Caco-2 (cell line): ENCODE measurements around the gene CDK19. TPM values are rescaled to one million over a fixed set of nuclear protein-coding genes. Genes with fewer than 3 reads are reported as not detected.

Experiments used
- Bru-seq: library from RNA; stranded (reverse); fragments of 400-500 nt; gene quantifications from one replicate; lab custom pipeline; 2021; lab: Mats Ljungman, UMichigan
- BruChase-seq, 2 experiments: library from RNA; stranded (reverse); fragments of 400-500 nt; gene quantifications; one replicate each; lab custom pipeline; 2021; lab: Mats Ljungman, UMichigan
- BruUV-seq: library from RNA; stranded (reverse); fragments of 400-500 nt; replicated peaks from 2 replicates; lab custom pipeline; 2021; lab: Mats Ljungman, UMichigan
- CTCF ChIA-PET: fragments of 300-600 bp; sonication (Branson Sonifier 250); formaldehyde crosslinking; loops from one replicate; lab custom pipeline; 2022; ENCODE audit warnings: antibody characterized with exemption; lab: Charles Lee
- POLR2A ChIA-PET: fragments of 300-600 bp; sonication (Branson Sonifier 250); formaldehyde crosslinking; loops from one replicate; lab custom pipeline; 2022; ENCODE audit warnings: antibody characterized with exemption; lab: Charles Lee
- DNase-seq, 2 experiments: peaks; one replicate each; pipeline versions ENCODE4 v3.0.0 to v3.0.0-alpha.2; 2020 to 2022
- H3K27me3 ChIP-seq: replicated peaks from 2 replicates; pipeline ENCODE4 v1.6.0; 2011; ENCODE audit warnings: low read length; ENCODE audit not compliant: control insufficient read depth, insufficient read depth
- H3K36me3 ChIP-seq: 2 replicates; pipeline ENCODE4 v1.5.1; 2011; ENCODE audit warnings: low read length; ENCODE audit not compliant: control insufficient read depth, insufficient read depth
- H3K4me1 ChIP-seq: fragments of 250-450 bp; sonication (Bioruptor Pico); 2 replicates; pipeline ENCODE4 v1.5.1; 2020; ENCODE audit warnings: mild to moderate bottlenecking
- H3K4me3 ChIP-seq: 2 replicates; pipeline ENCODE4 v1.5.1; 2011; ENCODE audit warnings: low read depth, mild to moderate bottlenecking, control low read depth, low read length
- H3K9me3 ChIP-seq: fragments of 250-450 bp; sonication (Bioruptor Pico); 2 replicates; pipeline ENCODE4 v1.5.1; 2020; ENCODE audit warnings: mild to moderate bottlenecking, moderate library complexity
- H3K27ac Mint-ChIP-seq: one replicate; pipeline ENCODE4 v1.8.0; 2022; ENCODE audit warnings: mixed read lengths; ENCODE audit not compliant: unreplicated experiment
- H3K27me3 Mint-ChIP-seq: one replicate; pipeline ENCODE4 v1.8.0; 2022; ENCODE audit warnings: mixed read lengths; ENCODE audit not compliant: insufficient read depth, unreplicated experiment
- H3K36me3 Mint-ChIP-seq: one replicate; pipeline ENCODE4 v1.8.0; 2022; ENCODE audit warnings: mild to moderate bottlenecking, mixed read lengths; ENCODE audit not compliant: insufficient read depth, unreplicated experiment
- H3K4me1 Mint-ChIP-seq: one replicate; pipeline ENCODE4 v1.8.0; 2022; ENCODE audit warnings: low read depth, mixed read lengths; ENCODE audit not compliant: unreplicated experiment
- H3K4me3 Mint-ChIP-seq: one replicate; pipeline ENCODE4 v1.8.0; 2022; ENCODE audit warnings: mild to moderate bottlenecking, moderate library complexity, mixed read lengths; ENCODE audit not compliant: unreplicated experiment
- H3K9me3 Mint-ChIP-seq: one replicate; pipeline ENCODE4 v1.8.0; 2022; ENCODE audit warnings: mixed read lengths; ENCODE audit not compliant: unreplicated experiment
- CTCF ChIP-seq, 2 experiments: fragments of 200-600 bp in 1 of 2; IDR thresholded peaks; 1 replicate in 1 of 2; 2 replicates in 1 of 2; pipeline versions ENCODE4 v1.5.1 to v1.8.0; 2011 to 2022; ENCODE audit warnings: antibody characterized with exemption in 1 of 2, control low read depth in 1 of 2, inconsistent platforms in 1 of 2, low read depth in 1 of 2, low read length in 1 of 2, mild to moderate bottlenecking in 1 of 2, moderate library complexity in 1 of 2; ENCODE audit not compliant: insufficient read depth in 1 of 2, severe bottlenecking in 1 of 2, unreplicated experiment in 1 of 2
- intact Hi-C: fragments of 100-400 bp; cut with micrococcal nuclease; formaldehyde crosslinking; loops from one replicate; pipeline ENCODE4 v1.10.0; 2022; ENCODE audit not compliant: unreplicated experiment
- long read RNA-seq: library from polyadenylated mRNA; stranded (forward); transcript quantifications from one replicate; pipeline ENCODE4 v2.0.0, GENCODE V29; 2022
- total RNA-seq: library from RNA; stranded (reverse); gene quantifications from 2 replicates; pipeline ENCODE4 v1.2.3, GENCODE V29; 2022

The CDK19 gene
- total RNA-seq (23.1 and 24.6 TPM in 2 replicates), Bru-seq, nascent RNA (percentile 73 among the genes with signal in this experiment), BruChase-seq, experiment 1, labeled RNA remaining after a 2-hour chase (percentile 69 among the genes with signal in this experiment), BruChase-seq, experiment 2, labeled RNA remaining after a 6-hour chase (percentile 72 among the genes with signal in this experiment)
- long read RNA-seq, partial matches to known transcripts, result 0 of 9 reads
- long read RNA-seq, other reads (novel, unspliced or antisense), result 8 of 9 reads

- no peaks in the 10 kb centered on the region for H3K36me3 ChIP-seq
- ChIA-PET POLR2A (interaction anchor here (0.5 to 4.9 kb wide), 30 partner anchors 8 to 1722 kb away, joined by 3 to 200 read pairs (median 4); partner anchors contain the start of genes AMD1, GTF3C6 and RPF2), CTCF (interaction anchor here (0.6 to 1.5 kb wide), 10 partner anchors 59 to 1784 kb away, joined by 3 to 13 read pairs (median 4); partner anchors contain the start of genes AMD1 and GTF3C6)
- Mint-ChIP-seq H3K9me3 (no peaks in the 10 kb centered on the region), H3K27me3 (no peaks in the 10 kb centered on the region), H3K36me3 (peaks cover 15% of the 10 kb centered on the region), H3K4me1 (peaks cover 20% of the 10 kb centered on the region), H3K4me3 (peak within 1 kb of the TSS; percentile 100), H3K27ac (peak within 1 kb of the TSS; percentile 100)
- H3K27me3 ChIP-seq, result no peaks in the 10 kb centered on the region
- BruUV-seq, result no TSS peak
- H3K4me3 ChIP-seq, result peak within 1 kb of the TSS; percentile 99
- peaks cover 14% of the 10 kb centered on the region; the same call in 1 of the 2 replicates for H3K4me1 ChIP-seq
- TF ChIP-seq CTCF (IDR thresholded peaks at IDR 0.05; ENCODE audit: insufficient read depth in 1 of 2, low read depth in 1 of 2, low read length in 1 of 2, severe bottlenecking in 1 of 2, unreplicated experiment in 1 of 2), result no peak
- no peaks in the 10 kb centered on the region for H3K9me3 ChIP-seq
- peak; percentile 97 to 98 for DNase-seq
- intact Hi-C loops, result loop anchor here (1.0 to 5.0 kb wide), 5 partner anchors 59 to 167 kb away; partner anchors contain the start of genes AMD1 and RPF2
Measured at GRCh38 chr6:110815411-110816409, at the start of gene CDK19. Gene CDK19 (minus strand): TSS chr6:110815469. CDS start chr6:110815136, 333 bp downstream.

- Mint-ChIP-seq H3K27ac (no peak overlapping the region), H3K9me3 (no peaks in the 10 kb centered on the region), H3K4me1 (no peaks in the 10 kb centered on the region), H3K36me3 (no peaks in the 10 kb centered on the region), H3K27me3 (no peaks in the 10 kb centered on the region), H3K4me3 (no peak overlapping the region)
- no peak for TF ChIP-seq CTCF (IDR thresholded peaks at IDR 0.05; ENCODE audit: insufficient read depth in 1 of 2, low read depth in 1 of 2, low read length in 1 of 2, severe bottlenecking in 1 of 2, unreplicated experiment in 1 of 2)
- no TSS peak for BruUV-seq
- H3K27me3 ChIP-seq, result no peaks in the 10 kb centered on the region
- no peaks in the 10 kb centered on the region for H3K36me3 ChIP-seq
- no peaks in the 10 kb centered on the region for H3K9me3 ChIP-seq
- peaks cover 13% of the 10 kb centered on the region for H3K4me1 ChIP-seq
- H3K4me3 ChIP-seq, result no peak overlapping the region
- DNase-seq, result peak in 1 of 2 experiments; percentile 10
- ChIA-PET POLR2A (interaction anchor here (1.1 to 4.0 kb wide), 2 partner anchors 10 to 50 kb away, joined by 8 to 33 read pairs; partner anchors contain the start of genes AMD1 and CDK19), CTCF (interaction anchor here (0.6 kb wide), 1 partner anchor 21 kb away, joined by 3 read pairs; no protein-coding TSS in a partner anchor)
- intact Hi-C loops, result loop anchor here (2.0 kb wide), 1 partner anchor 42 kb away; no protein-coding TSS in a partner anchor
Measured at GRCh38 chr6:110864824-110865223, 49.6 kb upstream of the CDK19 start.
